HG03025 (cell line): ENCODE measurements around the gene NAP1L4.

ENCODE experiments used
- ATAC-seq: cut with Tn5 transposase; IDR thresholded peaks from one replicate; pipeline ENCODE4 v1.9.1; 2021; ENCODE audit warnings: mild to moderate bottlenecking, moderate library complexity; ENCODE audit not compliant: unreplicated experiment, low FRiP score

NAP1L4 gene

GRCh38 chr11:2896047-2896446, 96.1 kb downstream of the NAP1L4 start:
- ATAC-seq, result no peak
